Measurements from ENCODE around the gene ARHGAP26. TPM values are rescaled to one million over a fixed set of nuclear protein-coding genes. Genes with fewer than 3 reads are reported as not detected.

Gene ARHGAP26
- total and polyA plus RNA-seq, 2 donors (not counting 1 experiment from before 2014, with no cell fraction given), result 4.1 to 6.8 TPM

- H3K79me2 ChIP-seq (ENCODE audit: control insufficient read depth, insufficient read depth, low read length), result no peaks in the 10 kb centered on the region
- H3K4me2 ChIP-seq (ENCODE audit: extremely low read depth, insufficient read depth, low read length), result no peak overlapping the region
- no peaks in the 10 kb centered on the region for H4K20me1 ChIP-seq (ENCODE audit: control insufficient read depth, extremely low read depth, insufficient read depth, low read length)
- no peaks in the 10 kb centered on the region for H3K27me3 ChIP-seq (ENCODE audit: control insufficient read depth, insufficient read depth, low read length)
- H3K36me3 ChIP-seq (ENCODE audit: control insufficient read depth, insufficient read depth, low read length), result no peaks in the 10 kb centered on the region
- peaks cover 24% of the 10 kb centered on the region for H3K4me1 ChIP-seq (ENCODE audit: control insufficient read depth, extremely low read depth, insufficient read depth, low read length)
- H3K4me3 ChIP-seq (replicated peaks in 1 of 4; ENCODE audit: control extremely low read depth in 1 of 4, insufficient read depth in 1 of 4, low read depth in 3 of 4, low read length in 4 of 4), result no peak overlapping the region
- H3K9ac ChIP-seq (ENCODE audit: insufficient read depth, low read length), result no peak overlapping the region
- H3K27ac ChIP-seq (ENCODE audit: insufficient read depth, low read length), result no peak overlapping the region
- H2AFZ ChIP-seq (ENCODE audit: low read length), result no peak overlapping the region
- TF ChIP-seq CTCF (conservative IDR thresholded peaks at IDR 0.05 in 1 of 2, IDR thresholded peaks at IDR 0.05 in 1 of 2; ENCODE audit: low read depth in 1 of 2, low read length in 2 of 2) (no peak), EZH2 (IDR thresholded peaks at IDR 0.05; ENCODE audit: low read length, missing control alignments) (no peak)
- DNase-seq (ENCODE audit: low read depth in 2 of 2), result no peak
- H3K9me3 ChIP-seq (ENCODE audit: control insufficient read depth, insufficient read depth, low read depth, low read length), result no peaks in the 10 kb centered on the region
These were observed 282.9 kb downstream of the ARHGAP26 start for GRCh38 chr5:143052967-143053682.

GRCh38 chr5:143053780-143054179 lies 283.6 kb downstream of the ARHGAP26 start:
- TF ChIP-seq CTCF (conservative IDR thresholded peaks at IDR 0.05 in 1 of 2, IDR thresholded peaks at IDR 0.05 in 1 of 2; ENCODE audit: low read depth in 1 of 2, low read length in 2 of 2) (no peak), EZH2 (IDR thresholded peaks at IDR 0.05; ENCODE audit: low read length, missing control alignments) (no peak)
- no peaks in the 10 kb centered on the region for H3K9me3 ChIP-seq (ENCODE audit: control insufficient read depth, insufficient read depth, low read depth, low read length)
- H3K27me3 ChIP-seq (ENCODE audit: control insufficient read depth, insufficient read depth, low read length), result no peaks in the 10 kb centered on the region
- no peak overlapping the region for H3K4me2 ChIP-seq (ENCODE audit: extremely low read depth, insufficient read depth, low read length)
- no peak overlapping the region for H2AFZ ChIP-seq (ENCODE audit: low read length)
- H3K4me3 ChIP-seq (replicated peaks in 1 of 4; ENCODE audit: control extremely low read depth in 1 of 4, insufficient read depth in 1 of 4, low read depth in 3 of 4, low read length in 4 of 4), result no peak overlapping the region
- no peaks in the 10 kb centered on the region for H3K36me3 ChIP-seq (ENCODE audit: control insufficient read depth, insufficient read depth, low read length)
- no peaks in the 10 kb centered on the region for H3K79me2 ChIP-seq (ENCODE audit: control insufficient read depth, insufficient read depth, low read length)
- no peak overlapping the region for H3K27ac ChIP-seq (ENCODE audit: insufficient read depth, low read length)
- no peak overlapping the region for H3K9ac ChIP-seq (ENCODE audit: insufficient read depth, low read length)
- no peak for DNase-seq (ENCODE audit: low read depth in 2 of 2)
- H3K4me1 ChIP-seq (ENCODE audit: control insufficient read depth, extremely low read depth, insufficient read depth, low read length), result peaks cover 24% of the 10 kb centered on the region
- H4K20me1 ChIP-seq (ENCODE audit: control insufficient read depth, extremely low read depth, insufficient read depth, low read length), result no peaks in the 10 kb centered on the region

GRCh38 chr5:143054480-143054941 lies 284.3 kb downstream of the ARHGAP26 start:
- TF ChIP-seq CTCF (conservative IDR thresholded peaks at IDR 0.05 in 1 of 2, IDR thresholded peaks at IDR 0.05 in 1 of 2; ENCODE audit: low read depth in 1 of 2, low read length in 2 of 2) (no peak), EZH2 (IDR thresholded peaks at IDR 0.05; ENCODE audit: low read length, missing control alignments) (no peak)
- Histone ChIP-seq H3K4me2 (ENCODE audit: extremely low read depth, insufficient read depth, low read length) (no peak overlapping the region), H3K4me3 (replicated peaks in 1 of 4; ENCODE audit: control extremely low read depth in 1 of 4, insufficient read depth in 1 of 4, low read depth in 3 of 4, low read length in 4 of 4) (no peak overlapping the region), H3K36me3 (ENCODE audit: control insufficient read depth, insufficient read depth, low read length) (no peaks in the 10 kb centered on the region), H3K9ac (ENCODE audit: insufficient read depth, low read length) (no peak overlapping the region), H3K27ac (ENCODE audit: insufficient read depth, low read length) (no peak overlapping the region), H4K20me1 (ENCODE audit: control insufficient read depth, extremely low read depth, insufficient read depth, low read length) (no peaks in the 10 kb centered on the region), H3K4me1 (ENCODE audit: control insufficient read depth, extremely low read depth, insufficient read depth, low read length) (peaks cover 24% of the 10 kb centered on the region), H3K27me3 (ENCODE audit: control insufficient read depth, insufficient read depth, low read length) (no peaks in the 10 kb centered on the region), H3K79me2 (ENCODE audit: control insufficient read depth, insufficient read depth, low read length) (no peaks in the 10 kb centered on the region), H3K9me3 (ENCODE audit: control insufficient read depth, insufficient read depth, low read depth, low read length) (no peaks in the 10 kb centered on the region), H2AFZ (ENCODE audit: low read length) (no peak overlapping the region)
- peak in 1 of 2 donors; percentile 75 for DNase-seq (ENCODE audit: low read depth in 2 of 2)
